Measurements from ENCODE around the gene MRPL22. TPM values are rescaled to one million over a fixed set of nuclear protein-coding genes. Genes with fewer than 3 reads are reported as not detected.
"Not testable (repeated sequence)": the region's sequence is repeated elsewhere in the genome, so short reads cannot be mapped to it uniquely, and the experiment has no call there.

Gene MRPL22
- total RNA-seq, 4 donors from 2014 or later: 17.0 to 29.9 (median 21.6) TPM

- no peaks in the 10 kb centered on the region for H3K9me3 ChIP-seq
- no peaks in the 10 kb centered on the region for H3K36me3 ChIP-seq
- no peak overlapping the region for H3K4me3 ChIP-seq
- intact Hi-C loops (cut with DNase I): no loop called here
- 88% methylated on average over 4 of the region's 4 CpGs for WGBS, 2 donors
- H3K27me3 ChIP-seq: no peaks in the 10 kb centered on the region
- no peak for TF ChIP-seq POLR2A (IDR thresholded peaks at IDR 0.05)
- TF ChIP-seq, protein P1, sequence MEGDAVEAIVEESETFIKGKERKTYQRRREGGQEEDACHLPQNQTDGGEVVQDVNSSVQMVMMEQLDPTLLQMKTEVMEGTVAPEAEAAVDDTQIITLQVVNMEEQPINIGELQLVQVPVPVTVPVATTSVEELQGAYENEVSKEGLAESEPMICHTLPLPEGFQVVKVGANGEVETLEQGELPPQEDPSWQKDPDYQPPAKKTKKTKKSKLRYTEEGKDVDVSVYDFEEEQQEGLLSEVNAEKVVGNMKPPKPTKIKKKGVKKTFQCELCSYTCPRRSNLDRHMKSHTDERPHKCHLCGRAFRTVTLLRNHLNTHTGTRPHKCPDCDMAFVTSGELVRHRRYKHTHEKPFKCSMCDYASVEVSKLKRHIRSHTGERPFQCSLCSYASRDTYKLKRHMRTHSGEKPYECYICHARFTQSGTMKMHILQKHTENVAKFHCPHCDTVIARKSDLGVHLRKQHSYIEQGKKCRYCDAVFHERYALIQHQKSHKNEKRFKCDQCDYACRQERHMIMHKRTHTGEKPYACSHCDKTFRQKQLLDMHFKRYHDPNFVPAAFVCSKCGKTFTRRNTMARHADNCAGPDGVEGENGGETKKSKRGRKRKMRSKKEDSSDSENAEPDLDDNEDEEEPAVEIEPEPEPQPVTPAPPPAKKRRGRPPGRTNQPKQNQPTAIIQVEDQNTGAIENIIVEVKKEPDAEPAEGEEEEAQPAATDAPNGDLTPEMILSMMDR (IDR thresholded peaks at IDR 0.05): no peak
- DNase-seq: no peak
- H3K4me1 ChIP-seq: no peaks in the 10 kb centered on the region
- H3K27ac ChIP-seq: no peak overlapping the region
These were observed 60.6 kb downstream of the MRPL22 start for GRCh38 chr5:155001523-155001922.

DNA sequence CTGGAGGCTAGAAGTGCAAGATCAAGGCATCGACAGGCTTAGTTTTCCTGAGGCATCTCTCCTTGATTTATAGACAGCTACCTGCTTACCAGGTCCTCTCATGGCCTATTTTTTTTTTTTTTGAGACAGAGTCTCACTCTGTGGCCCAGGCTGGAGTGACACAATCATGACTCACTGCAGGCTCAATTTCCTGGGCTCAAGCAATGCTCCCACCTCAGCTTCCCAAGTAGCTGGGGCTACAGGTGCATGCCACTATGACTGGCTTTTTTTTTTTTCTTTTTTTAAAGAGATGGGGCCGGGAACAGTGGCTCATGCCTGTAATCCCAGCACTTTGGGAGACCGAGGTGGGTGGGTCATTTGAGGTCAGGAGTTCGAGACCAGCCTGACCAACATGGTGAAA lies 61.8 kb downstream of the MRPL22 start:
- H3K36me3 ChIP-seq; intact Hi-C loops (cut with DNase I); DNase-seq; H3K27ac ChIP-seq; H3K4me3 ChIP-seq; H3K27me3 ChIP-seq; H3K4me1 ChIP-seq; H3K9me3 ChIP-seq: not testable (repeated sequence)
- 44 to 85% methylated on average over 1 to 3 of the region's 4 CpGs for WGBS, 2 donors

- DNase-seq: no peak
- Histone ChIP-seq H3K4me3 (no peak overlapping the region), H3K27me3 (no peaks in the 10 kb centered on the region), H3K36me3 (no peaks in the 10 kb centered on the region), H3K27ac (no peak overlapping the region), H3K9me3 (no peaks in the 10 kb centered on the region), H3K4me1 (no peaks in the 10 kb centered on the region)
- 70 to 83% methylated on average over 5 to 8 of the region's 11 CpGs for WGBS, 2 donors
- intact Hi-C loops (cut with DNase I): no loop called here
- no peak for TF ChIP-seq POLR2A (IDR thresholded peaks at IDR 0.05)
- TF ChIP-seq, protein P1 (IDR thresholded peaks at IDR 0.05): peak in 4 of 6 experiments; percentile 9 to 53 (median 25)
These were observed 63.4 kb downstream of the MRPL22 start for GRCh38 chr5:155004138-155004744.

GRCh38 chr5:155006265-155006664 lies 65.4 kb downstream of the MRPL22 start:
- H3K27me3 ChIP-seq; H3K9me3 ChIP-seq; H3K4me3 ChIP-seq; H3K27ac ChIP-seq; H3K36me3 ChIP-seq; DNase-seq; H3K4me1 ChIP-seq; intact Hi-C loops (cut with DNase I): not testable (repeated sequence)
- WGBS, 2 donors: 88 to 100% methylated on average over 1 of the region's 1 CpG

- intact Hi-C loops (cut with DNase I): no loop called here
These were observed 67.8 kb downstream of the MRPL22 start for GRCh38 chr5:155008669-155009068.

GRCh38 chr5:155010881-155011280 lies 70.0 kb downstream of the MRPL22 start:
- H3K27ac ChIP-seq: no peak overlapping the region
- intact Hi-C loops (cut with DNase I): no loop called here
- H3K27me3 ChIP-seq: peaks cover 0 to 6% (median 0%) of the 10 kb centered on the region in 4 donors
- DNase-seq: no peak
- H3K36me3 ChIP-seq: no peaks in the 10 kb centered on the region
- H3K9me3 ChIP-seq: no peaks in the 10 kb centered on the region
- no peak overlapping the region for H3K4me3 ChIP-seq
- H3K4me1 ChIP-seq: no peaks in the 10 kb centered on the region
- 77 to 86% methylated on average over 2 to 3 of the region's 3 CpGs for WGBS, 2 donors
- TF ChIP-seq, protein P1 (IDR thresholded peaks at IDR 0.05): no peak
- TF ChIP-seq POLR2A (IDR thresholded peaks at IDR 0.05): no peak

More at GRCh38 chr5:155008669-155009068, 67.8 kb downstream of the MRPL22 start:
- H3K4me1 ChIP-seq: no peaks in the 10 kb centered on the region
- no peak for DNase-seq
- whole genome bisulfite sequencing, 2 donors: 70 to 83% methylated on average over 3 of the region's 3 CpGs
- no peak overlapping the region for H3K27ac ChIP-seq
- no peak overlapping the region for H3K4me3 ChIP-seq
- TF ChIP-seq, protein P1 (IDR thresholded peaks at IDR 0.05): no peak
- TF ChIP-seq POLR2A (IDR thresholded peaks at IDR 0.05): no peak
- H3K9me3 ChIP-seq: no peaks in the 10 kb centered on the region
- peaks cover 0 to 2% (median 0%) of the 10 kb centered on the region in 4 donors for H3K27me3 ChIP-seq
- H3K36me3 ChIP-seq: no peaks in the 10 kb centered on the region

All from esophagus squamous epithelium (tissue), 5 donors.